ENCODE measurements around the gene MYL7. TPM values are rescaled to one million over a fixed set of nuclear protein-coding genes. Genes with fewer than 3 reads are reported as not detected.

The MYL7 gene
- polyA plus RNA-seq, 1 of the 3 experiments (the other 2 are of a cell fraction) = not detected

DNA sequence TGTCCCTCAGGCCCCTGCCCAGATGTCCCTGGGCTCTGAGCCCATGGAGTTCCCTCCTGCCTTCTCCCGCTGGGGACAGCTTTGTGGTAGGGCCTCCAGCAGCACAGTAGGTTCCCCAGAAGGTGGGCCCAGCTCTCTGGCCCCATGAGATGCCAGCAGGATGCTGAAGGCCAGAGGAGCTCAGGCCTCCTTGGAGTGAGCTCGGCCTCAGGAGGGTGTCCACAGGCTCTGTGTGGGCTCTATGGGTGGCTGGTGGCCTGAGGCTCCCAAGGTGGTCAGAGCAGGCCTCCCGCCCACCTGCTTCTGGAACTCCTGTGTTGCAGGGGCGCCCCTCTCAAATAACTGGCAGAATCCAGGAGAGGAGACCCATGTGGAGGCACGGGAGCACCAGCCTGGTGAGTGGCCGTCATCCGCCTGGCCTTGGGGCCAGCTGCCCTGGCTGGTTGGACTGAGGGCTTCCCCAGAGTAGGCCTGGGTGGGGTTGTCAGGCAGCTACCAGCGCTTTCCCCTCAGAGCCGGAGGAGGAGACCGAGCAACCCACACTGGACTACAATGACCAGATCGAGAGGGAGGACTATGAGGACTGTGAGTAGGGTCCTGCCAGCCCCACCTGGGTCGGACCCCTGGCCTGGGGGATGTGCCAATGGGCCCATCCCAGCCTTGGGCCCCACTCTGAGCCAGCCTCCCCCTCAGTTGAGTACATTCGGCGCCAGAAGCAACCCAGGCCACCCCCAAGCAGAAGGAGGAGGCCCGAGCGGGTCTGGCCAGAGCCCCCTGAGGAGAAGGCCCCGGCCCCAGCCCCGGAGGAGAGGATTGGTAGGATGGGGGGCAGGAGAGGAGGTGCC is 33.8 kb downstream of the MYL7 start (continued):
- TF ChIP-seq, protein P1, sequence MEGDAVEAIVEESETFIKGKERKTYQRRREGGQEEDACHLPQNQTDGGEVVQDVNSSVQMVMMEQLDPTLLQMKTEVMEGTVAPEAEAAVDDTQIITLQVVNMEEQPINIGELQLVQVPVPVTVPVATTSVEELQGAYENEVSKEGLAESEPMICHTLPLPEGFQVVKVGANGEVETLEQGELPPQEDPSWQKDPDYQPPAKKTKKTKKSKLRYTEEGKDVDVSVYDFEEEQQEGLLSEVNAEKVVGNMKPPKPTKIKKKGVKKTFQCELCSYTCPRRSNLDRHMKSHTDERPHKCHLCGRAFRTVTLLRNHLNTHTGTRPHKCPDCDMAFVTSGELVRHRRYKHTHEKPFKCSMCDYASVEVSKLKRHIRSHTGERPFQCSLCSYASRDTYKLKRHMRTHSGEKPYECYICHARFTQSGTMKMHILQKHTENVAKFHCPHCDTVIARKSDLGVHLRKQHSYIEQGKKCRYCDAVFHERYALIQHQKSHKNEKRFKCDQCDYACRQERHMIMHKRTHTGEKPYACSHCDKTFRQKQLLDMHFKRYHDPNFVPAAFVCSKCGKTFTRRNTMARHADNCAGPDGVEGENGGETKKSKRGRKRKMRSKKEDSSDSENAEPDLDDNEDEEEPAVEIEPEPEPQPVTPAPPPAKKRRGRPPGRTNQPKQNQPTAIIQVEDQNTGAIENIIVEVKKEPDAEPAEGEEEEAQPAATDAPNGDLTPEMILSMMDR (IDR thresholded peaks at IDR 0.05) = no peak

DNA sequence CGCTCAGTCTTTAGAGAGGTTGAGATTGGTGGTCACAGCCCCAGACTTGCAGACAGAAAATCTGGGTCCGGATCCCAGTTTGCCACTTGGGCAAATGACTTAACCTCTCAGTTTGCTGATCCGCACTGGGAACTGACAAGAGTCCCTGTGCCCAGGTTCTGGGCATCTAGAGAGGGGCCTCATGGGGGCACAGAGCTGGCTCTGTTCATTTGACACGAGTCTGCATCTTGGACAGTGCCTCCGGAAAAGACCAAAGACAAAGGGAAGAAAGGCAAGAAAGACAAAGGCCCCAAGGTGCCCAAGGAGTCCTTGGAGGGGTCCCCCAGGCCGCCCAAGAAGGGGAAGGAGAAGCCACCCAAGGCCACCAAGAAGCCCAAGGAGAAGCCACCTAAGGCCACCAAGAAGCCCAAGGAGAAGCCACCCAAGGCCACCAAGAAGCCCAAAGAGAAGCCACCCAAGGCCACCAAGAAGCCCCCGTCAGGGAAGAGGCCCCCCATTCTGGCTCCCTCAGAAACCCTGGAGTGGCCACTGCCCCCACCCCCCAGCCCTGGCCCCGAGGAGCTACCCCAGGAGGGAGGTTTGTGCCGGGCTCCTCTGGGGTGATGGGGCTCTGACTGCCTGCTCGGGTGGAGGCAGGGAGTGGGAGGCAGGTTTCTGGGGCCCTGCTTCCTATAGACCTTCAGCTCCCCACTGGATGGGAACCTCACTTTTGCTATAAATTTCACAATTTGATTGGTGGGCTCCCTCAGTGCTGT is 34.6 kb downstream of the MYL7 start:
- H3K9me3 ChIP-seq = no peaks in the 10 kb centered on the region
- H3K27me3 ChIP-seq (ENCODE audit: insufficient read depth) = no peaks in the 10 kb centered on the region
- no peaks in the 10 kb centered on the region for H4K20me1 ChIP-seq (ENCODE audit: insufficient read depth)
- H2AFZ ChIP-seq (ENCODE audit: low read depth) = no peak overlapping the region
- ChIA-PET CTCF (interaction anchor here (0.6 to 2.8 kb wide), 6 partner anchors 9 to 90 kb away, joined by 3 to 12 read pairs (median 3); partner anchors contain the start of gene POLD2), POLR2A (interaction anchor here (1.2 to 2.2 kb wide), 2 partner anchors 16 to 41 kb away, joined by 4 to 9 read pairs; partner anchors contain the start of genes PGAM2 and POLD2)
- peaks cover 22 to 33% of the 10 kb centered on the region in 2 experiments; a peak in 2 of 4 replicates for H3K4me1 ChIP-seq (ENCODE audit: control insufficient read depth in 1 of 2, insufficient read depth in 2 of 2, low read depth in 1 of 2, low read length in 1 of 2)
- 89% methylated on average over 9 of the region's 10 CpGs for WGBS (ENCODE audit: low lambda C conversion rate)
- no peak for TF ChIP-seq EZH2phosphoT487 (IDR thresholded peaks at IDR 0.05; ENCODE audit: borderline replicate concordance, low read depth)
- no peak for TF ChIP-seq EP300 (IDR thresholded peaks at IDR 0.05; ENCODE audit: borderline replicate concordance in 1 of 2, low read depth in 1 of 2, low read length in 1 of 2)
- TF ChIP-seq TCF12 (IDR thresholded peaks at IDR 0.05) = no peak
- no peak for TF ChIP-seq RFX5 (IDR thresholded peaks at IDR 0.05; ENCODE audit: low read length)
- no peak for TF ChIP-seq RXRA (IDR thresholded peaks at IDR 0.05; ENCODE audit: borderline replicate concordance, low read depth)
- TF ChIP-seq, protein P2, sequence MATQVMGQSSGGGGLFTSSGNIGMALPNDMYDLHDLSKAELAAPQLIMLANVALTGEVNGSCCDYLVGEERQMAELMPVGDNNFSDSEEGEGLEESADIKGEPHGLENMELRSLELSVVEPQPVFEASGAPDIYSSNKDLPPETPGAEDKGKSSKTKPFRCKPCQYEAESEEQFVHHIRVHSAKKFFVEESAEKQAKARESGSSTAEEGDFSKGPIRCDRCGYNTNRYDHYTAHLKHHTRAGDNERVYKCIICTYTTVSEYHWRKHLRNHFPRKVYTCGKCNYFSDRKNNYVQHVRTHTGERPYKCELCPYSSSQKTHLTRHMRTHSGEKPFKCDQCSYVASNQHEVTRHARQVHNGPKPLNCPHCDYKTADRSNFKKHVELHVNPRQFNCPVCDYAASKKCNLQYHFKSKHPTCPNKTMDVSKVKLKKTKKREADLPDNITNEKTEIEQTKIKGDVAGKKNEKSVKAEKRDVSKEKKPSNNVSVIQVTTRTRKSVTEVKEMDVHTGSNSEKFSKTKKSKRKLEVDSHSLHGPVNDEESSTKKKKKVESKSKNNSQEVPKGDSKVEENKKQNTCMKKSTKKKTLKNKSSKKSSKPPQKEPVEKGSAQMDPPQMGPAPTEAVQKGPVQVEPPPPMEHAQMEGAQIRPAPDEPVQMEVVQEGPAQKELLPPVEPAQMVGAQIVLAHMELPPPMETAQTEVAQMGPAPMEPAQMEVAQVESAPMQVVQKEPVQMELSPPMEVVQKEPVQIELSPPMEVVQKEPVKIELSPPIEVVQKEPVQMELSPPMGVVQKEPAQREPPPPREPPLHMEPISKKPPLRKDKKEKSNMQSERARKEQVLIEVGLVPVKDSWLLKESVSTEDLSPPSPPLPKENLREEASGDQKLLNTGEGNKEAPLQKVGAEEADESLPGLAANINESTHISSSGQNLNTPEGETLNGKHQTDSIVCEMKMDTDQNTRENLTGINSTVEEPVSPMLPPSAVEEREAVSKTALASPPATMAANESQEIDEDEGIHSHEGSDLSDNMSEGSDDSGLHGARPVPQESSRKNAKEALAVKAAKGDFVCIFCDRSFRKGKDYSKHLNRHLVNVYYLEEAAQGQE (IDR thresholded peaks at IDR 0.05; ENCODE audit: low read depth, low read length) = no peak
- TF ChIP-seq FOXM1 (IDR thresholded peaks at IDR 0.05; ENCODE audit: low read depth) = no peak
- TF ChIP-seq, protein P3, sequence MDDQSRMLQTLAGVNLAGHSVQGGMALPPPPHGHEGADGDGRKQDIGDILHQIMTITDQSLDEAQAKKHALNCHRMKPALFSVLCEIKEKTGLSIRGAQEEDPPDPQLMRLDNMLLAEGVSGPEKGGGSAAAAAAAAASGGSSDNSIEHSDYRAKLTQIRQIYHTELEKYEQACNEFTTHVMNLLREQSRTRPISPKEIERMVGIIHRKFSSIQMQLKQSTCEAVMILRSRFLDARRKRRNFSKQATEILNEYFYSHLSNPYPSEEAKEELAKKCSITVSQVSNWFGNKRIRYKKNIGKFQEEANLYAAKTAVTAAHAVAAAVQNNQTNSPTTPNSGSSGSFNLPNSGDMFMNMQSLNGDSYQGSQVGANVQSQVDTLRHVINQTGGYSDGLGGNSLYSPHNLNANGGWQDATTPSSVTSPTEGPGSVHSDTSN (IDR thresholded peaks at IDR 0.05) = no peak
- peaks cover 16 to 50% of the 10 kb centered on the region in 2 experiments for H3K36me3 ChIP-seq (replicated peaks in 1 of 2; ENCODE audit: control insufficient read depth in 1 of 2, insufficient read depth in 2 of 2, low read length in 1 of 2)
- no peaks in the 10 kb centered on the region for H3K9me2 ChIP-seq
- peak overlapping the region; percentile 51 to 66; a peak in 2 of 4 replicates for H3K4me3 ChIP-seq (ENCODE audit: low read depth in 2 of 2, low read length in 1 of 2)
- peaks cover 41% of the 10 kb centered on the region for H3K79me2 ChIP-seq (ENCODE audit: insufficient read depth)
- peak overlapping the region; percentile 76 for H3K4me2 ChIP-seq
- 0 out of 2 replicates have a peak overlapping the region, but pooled peaks have one; percentile 80 for H3K9ac ChIP-seq
- no peak for DNase-seq
- peak overlapping the region in 1 of 2 experiments; percentile 67; a peak in 1 of 4 replicates for H3K27ac ChIP-seq (ENCODE audit: low read depth in 2 of 2, low read length in 1 of 2)
- peaks cover 22% of the 10 kb centered on the region for H3F3A ChIP-seq (replicated peaks; ENCODE audit: insufficient read depth)
